ENCODE data around the gene PPFIA1. TPM values are rescaled to one million over a fixed set of nuclear protein-coding genes. Genes with fewer than 3 reads are reported as not detected.
"Not testable (repeated sequence)": the region's sequence is repeated elsewhere in the genome, so short reads cannot be mapped to it uniquely, and the experiment has no call there.

PPFIA1 gene
- total and polyA plus RNA-seq, 4 donors: 35.6 to 54.9 (median 47.3) TPM

DNA sequence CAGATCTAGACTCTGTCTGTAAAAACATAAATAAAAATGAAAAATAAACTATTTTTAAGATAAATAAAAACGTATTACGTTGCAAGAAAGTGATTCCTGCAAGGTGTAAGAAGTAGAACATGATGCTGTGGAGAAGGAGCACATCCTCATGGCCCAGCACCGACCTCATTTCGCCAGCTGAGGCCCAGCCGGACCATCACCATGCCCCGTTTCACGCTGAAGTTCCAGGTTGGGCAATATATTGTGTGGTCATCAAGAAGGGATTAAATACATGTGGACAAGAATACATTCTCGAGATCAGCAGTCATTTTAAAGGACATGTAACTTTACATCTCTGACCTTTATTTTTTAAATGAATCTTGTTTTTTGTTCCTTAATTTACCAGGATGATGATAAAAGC lies 107.2 kb downstream of the PPFIA1 start:
- DNase-seq (ENCODE audit: low read depth in 4 of 6, low spot score in 6 of 6): no peak
- 100% methylated on average over 1 of the region's 8 CpGs for WGBS (ENCODE audit: insufficient coverage)
- Histone ChIP-seq H3K27ac (ENCODE audit: low read depth, low read length) (no peak overlapping the region), H3K4me1 (ENCODE audit: control insufficient read depth, insufficient read depth, low read length) (no peaks in the 10 kb centered on the region), H3K36me3 (ENCODE audit: control insufficient read depth, insufficient read depth, low read length) (peaks cover 57% of the 10 kb centered on the region), H3K4me3 (ENCODE audit: low read depth, low read length) (no peak overlapping the region), H3K27me3 (ENCODE audit: control insufficient read depth, insufficient read depth, low read length) (no peaks in the 10 kb centered on the region), H3K9me3 (ENCODE audit: control insufficient read depth, insufficient read depth, low read length) (no peaks in the 10 kb centered on the region)

DNA sequence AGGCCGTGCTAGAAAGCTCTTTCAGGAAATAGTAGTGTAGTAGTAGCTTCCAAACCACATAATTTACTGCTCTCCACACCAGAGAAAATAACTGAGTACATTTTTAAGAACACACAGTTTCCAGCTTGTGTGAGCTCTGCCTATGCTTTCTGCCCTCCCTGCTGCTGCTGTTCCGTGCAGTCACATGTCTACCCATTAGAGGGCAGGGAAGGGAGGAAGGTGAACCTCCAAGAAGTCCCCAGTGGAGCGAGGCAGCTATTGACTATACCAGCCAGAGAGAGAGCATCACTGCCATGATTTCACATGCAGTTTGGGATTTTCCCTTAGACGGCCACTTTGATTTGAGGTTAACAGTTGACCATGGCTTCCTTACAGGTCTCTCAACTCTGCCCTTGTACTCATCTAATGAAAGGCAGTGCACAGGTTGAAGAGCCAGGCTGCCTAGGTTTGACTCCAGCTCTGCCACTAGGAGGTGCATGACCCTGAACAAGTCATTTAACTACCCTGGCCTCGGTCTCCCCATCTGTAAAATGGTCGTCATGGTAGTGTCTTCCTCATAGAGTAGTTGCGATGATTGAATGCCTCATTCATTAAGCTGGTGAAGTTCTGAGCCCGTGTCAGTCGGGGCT lies 108.1 kb downstream of the PPFIA1 start:
- no peak for DNase-seq (ENCODE audit: low read depth in 4 of 6, low spot score in 6 of 6)
- no peaks in the 10 kb centered on the region for H3K27me3 ChIP-seq (ENCODE audit: control insufficient read depth, insufficient read depth, low read length)
- 95% methylated on average over 6 of the region's 9 CpGs for WGBS (ENCODE audit: insufficient coverage)
- H3K36me3 ChIP-seq (ENCODE audit: control insufficient read depth, insufficient read depth, low read length): peaks cover 52% of the 10 kb centered on the region
- H3K9me3 ChIP-seq (ENCODE audit: control insufficient read depth, insufficient read depth, low read length): no peaks in the 10 kb centered on the region
- H3K4me3 ChIP-seq (ENCODE audit: low read depth, low read length): no peak overlapping the region
- peaks cover 2% of the 10 kb centered on the region for H3K4me1 ChIP-seq (ENCODE audit: control insufficient read depth, insufficient read depth, low read length)
- H3K27ac ChIP-seq (ENCODE audit: low read depth, low read length): no peak overlapping the region

DNA sequence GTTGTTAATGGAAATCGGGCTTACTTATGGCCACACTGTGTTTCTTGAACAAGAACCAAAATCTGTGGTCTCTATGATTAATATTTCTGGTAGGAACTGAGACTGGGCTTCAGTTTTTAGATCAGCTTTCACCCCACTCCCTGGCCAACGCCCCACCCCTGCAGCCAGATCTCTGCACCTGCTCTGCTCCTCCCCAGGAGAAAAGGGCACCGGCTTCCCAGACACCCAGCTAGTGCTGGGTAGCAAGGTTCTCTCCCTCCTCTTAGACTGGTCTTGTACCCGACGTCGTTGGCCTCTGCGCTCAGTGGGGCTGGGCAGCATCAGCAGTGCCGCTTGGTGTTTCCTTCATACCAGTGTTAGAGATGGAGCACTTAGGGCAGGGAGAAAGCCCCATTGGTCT lies 110.9 kb downstream of the PPFIA1 start:
- Histone ChIP-seq H3K4me1 (ENCODE audit: control insufficient read depth, insufficient read depth, low read length) (peaks cover 13% of the 10 kb centered on the region), H3K27me3 (ENCODE audit: control insufficient read depth, insufficient read depth, low read length) (no peaks in the 10 kb centered on the region), H3K9me3 (ENCODE audit: control insufficient read depth, insufficient read depth, low read length) (no peaks in the 10 kb centered on the region), H3K4me3 (ENCODE audit: low read depth, low read length) (no peak overlapping the region), H3K27ac (ENCODE audit: low read depth, low read length) (no peak overlapping the region), H3K36me3 (ENCODE audit: control insufficient read depth, insufficient read depth, low read length) (peaks cover 53% of the 10 kb centered on the region)
- no peak for DNase-seq (ENCODE audit: low read depth in 4 of 6, low spot score in 6 of 6)
- 96% methylated on average over 4 of the region's 8 CpGs for WGBS (ENCODE audit: insufficient coverage)

DNA sequence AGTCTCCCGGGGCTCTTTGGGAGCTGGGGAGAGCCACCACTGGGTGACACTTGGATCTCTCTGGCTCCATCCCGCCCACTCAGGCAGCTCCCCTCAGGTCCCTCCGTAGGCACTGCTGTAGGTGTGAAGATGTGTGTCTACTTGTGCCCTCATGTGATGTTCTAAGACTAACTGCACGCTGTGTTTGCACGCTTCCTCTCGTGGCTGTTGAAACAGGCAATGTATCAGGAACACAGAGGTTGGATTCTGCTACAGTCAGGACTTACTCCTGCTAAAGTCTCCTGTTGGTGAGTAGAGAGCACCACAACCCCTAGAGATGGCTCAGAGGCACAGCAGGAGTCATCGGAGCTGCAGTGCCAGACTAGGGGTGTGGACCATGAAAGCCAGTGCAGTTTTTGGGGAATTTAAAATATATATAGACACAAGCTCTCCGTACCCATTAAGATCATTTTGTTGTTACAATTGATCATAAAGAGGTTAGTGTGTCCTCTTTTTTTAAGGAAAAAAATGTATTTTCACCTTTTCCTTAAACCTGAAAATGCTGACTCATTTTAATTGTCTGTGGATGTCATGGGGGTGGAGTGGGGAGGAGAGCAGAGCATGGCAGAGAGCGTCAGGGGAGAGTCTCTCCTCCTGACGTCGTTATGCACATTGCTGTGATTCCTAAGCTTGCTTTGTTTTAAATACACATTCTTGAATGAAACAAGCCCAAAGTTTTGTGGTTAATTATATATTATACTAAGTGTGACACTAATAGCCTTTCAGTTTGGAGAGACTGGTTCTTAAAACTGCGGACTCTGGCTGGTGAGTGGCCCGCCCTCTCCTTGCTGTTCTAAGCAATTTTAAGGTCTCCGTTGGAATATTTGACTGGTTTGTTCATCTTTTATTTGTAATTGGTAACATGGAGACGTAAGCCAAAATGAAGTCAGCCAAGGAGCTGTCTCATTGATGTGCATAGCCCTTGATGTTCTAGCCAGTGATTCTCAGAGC lies 111.7 kb downstream of the PPFIA1 start:
- H3K4me3 ChIP-seq (ENCODE audit: low read depth, low read length): no peak overlapping the region
- peaks cover 13% of the 10 kb centered on the region for H3K4me1 ChIP-seq (ENCODE audit: control insufficient read depth, insufficient read depth, low read length)
- no peaks in the 10 kb centered on the region for H3K27me3 ChIP-seq (ENCODE audit: control insufficient read depth, insufficient read depth, low read length)
- no peaks in the 10 kb centered on the region for H3K9me3 ChIP-seq (ENCODE audit: control insufficient read depth, insufficient read depth, low read length)
- H3K36me3 ChIP-seq (ENCODE audit: control insufficient read depth, insufficient read depth, low read length): peaks cover 47% of the 10 kb centered on the region
- no peak overlapping the region for H3K27ac ChIP-seq (ENCODE audit: low read depth, low read length)
- no peak for DNase-seq (ENCODE audit: low read depth in 4 of 6, low spot score in 6 of 6)
- WGBS (ENCODE audit: insufficient coverage): 91% methylated on average over 10 of the region's 15 CpGs

DNA sequence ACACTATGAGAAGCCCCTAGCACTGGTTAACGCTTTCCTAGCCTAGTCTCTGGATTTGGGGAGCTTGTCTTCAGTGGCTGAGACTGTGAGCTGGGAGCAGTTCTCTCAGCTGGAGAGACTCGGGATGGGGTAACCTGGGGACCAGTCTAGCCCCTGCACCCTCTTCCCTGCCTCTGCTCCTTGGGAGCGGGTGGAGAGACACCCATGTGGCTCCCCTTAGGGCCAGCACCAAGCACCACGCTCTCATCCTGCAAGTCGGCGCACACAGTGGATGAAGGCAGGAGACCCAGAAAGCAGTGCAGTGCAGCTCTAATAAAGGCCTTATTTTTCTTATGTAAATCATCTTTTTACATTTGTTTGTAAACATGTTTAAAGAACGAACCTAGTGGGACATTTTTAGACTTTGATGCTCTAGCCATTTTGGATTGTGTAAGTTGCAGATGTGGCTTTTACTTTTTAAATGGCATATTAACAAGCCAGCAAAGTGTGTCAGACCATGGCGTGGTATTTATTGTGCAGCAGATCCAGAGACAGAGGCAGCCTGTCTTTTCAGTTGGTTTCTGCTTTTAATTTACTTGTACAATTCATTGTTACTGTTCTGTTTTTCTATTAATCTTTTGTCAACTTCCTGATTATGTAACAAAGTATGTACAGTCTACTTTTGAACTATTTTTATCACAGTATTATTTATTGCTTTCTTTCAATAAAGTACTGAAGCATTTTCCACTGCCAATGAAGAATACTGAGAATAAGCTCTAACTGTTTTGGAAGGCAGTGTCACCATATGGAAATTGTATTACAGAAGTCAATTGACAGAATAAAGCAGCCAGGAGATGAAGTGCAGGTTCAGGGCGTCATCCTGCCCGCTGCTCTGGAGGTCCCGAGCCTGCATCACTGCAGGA lies 113.4 kb downstream of the PPFIA1 start:
- no peak for DNase-seq (ENCODE audit: low read depth in 4 of 6, low spot score in 6 of 6)
- no peak overlapping the region for H3K27ac ChIP-seq (ENCODE audit: low read depth, low read length)
- peaks cover 38% of the 10 kb centered on the region for H3K36me3 ChIP-seq (ENCODE audit: control insufficient read depth, insufficient read depth, low read length)
- H3K27me3 ChIP-seq (ENCODE audit: control insufficient read depth, insufficient read depth, low read length): no peaks in the 10 kb centered on the region
- H3K4me3 ChIP-seq (ENCODE audit: low read depth, low read length): no peak overlapping the region
- WGBS (ENCODE audit: insufficient coverage): 82% methylated on average over 10 of the region's 11 CpGs
- peaks cover 13% of the 10 kb centered on the region for H3K4me1 ChIP-seq (ENCODE audit: control insufficient read depth, insufficient read depth, low read length)
- H3K9me3 ChIP-seq (ENCODE audit: control insufficient read depth, insufficient read depth, low read length): no peaks in the 10 kb centered on the region

DNA sequence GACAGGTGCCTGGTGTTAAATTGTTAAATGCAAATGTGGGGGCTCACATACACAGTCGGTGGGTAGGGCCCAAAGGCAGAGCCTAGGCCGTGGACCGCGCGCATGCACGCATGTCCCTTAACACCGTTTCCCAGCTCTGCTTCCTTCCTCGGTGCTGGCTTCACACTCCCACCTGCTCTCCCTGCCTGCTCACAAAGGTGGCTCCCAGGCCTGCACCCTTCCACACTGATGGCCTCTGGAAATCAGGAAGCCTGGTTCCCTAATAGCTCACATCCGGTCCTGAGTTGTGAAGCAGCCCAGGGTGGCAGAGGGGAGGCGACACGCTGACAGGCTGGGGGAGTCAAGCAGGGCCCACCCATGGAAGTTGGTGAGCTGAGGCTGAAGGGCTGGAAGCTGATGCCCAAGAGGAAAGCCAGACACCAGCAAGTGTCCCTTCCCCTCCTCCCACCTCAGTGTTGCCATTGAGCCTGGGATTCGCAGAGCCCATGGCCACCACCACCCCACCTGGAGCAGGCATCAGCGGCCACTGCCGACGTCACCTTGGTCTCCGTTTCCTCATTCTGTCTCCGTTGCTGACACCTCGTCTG lies 114.2 kb downstream of the PPFIA1 start:
- 87% methylated on average over 15 of the region's 18 CpGs for WGBS (ENCODE audit: insufficient coverage)
- no peaks in the 10 kb centered on the region for H3K27me3 ChIP-seq (ENCODE audit: control insufficient read depth, insufficient read depth, low read length)
- no peak for DNase-seq (ENCODE audit: low read depth in 4 of 6, low spot score in 6 of 6)
- no peak overlapping the region for H3K4me3 ChIP-seq (ENCODE audit: low read depth, low read length)
- H3K9me3 ChIP-seq (ENCODE audit: control insufficient read depth, insufficient read depth, low read length): no peaks in the 10 kb centered on the region
- H3K4me1 ChIP-seq (ENCODE audit: control insufficient read depth, insufficient read depth, low read length): peaks cover 13% of the 10 kb centered on the region
- H3K27ac ChIP-seq (ENCODE audit: low read depth, low read length): no peak overlapping the region
- H3K36me3 ChIP-seq (ENCODE audit: control insufficient read depth, insufficient read depth, low read length): peaks cover 38% of the 10 kb centered on the region

DNA sequence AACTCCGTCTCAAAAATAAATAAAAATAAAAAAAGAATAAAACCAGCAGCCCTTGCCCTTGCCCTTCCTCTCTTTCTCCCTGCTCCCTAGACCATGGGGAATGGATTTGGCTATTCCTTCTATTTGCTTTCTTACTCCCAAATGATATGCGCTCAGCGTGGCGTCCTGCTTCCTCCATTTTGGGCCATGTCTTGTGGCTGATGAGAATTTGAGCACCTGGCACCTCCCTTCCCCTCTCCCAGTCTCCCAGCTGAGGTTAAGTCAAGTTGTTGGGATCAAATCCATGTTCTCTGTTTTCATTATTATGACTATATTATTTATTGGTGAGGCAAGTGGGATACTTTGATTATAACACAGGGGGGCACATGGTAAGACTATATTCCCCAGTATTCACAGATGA lies 117.1 kb downstream of the PPFIA1 start:
- Histone ChIP-seq H3K4me3 (ENCODE audit: low read depth, low read length) (no peak overlapping the region), H3K4me1 (ENCODE audit: control insufficient read depth, insufficient read depth, low read length) (peaks cover 13% of the 10 kb centered on the region), H3K27me3 (ENCODE audit: control insufficient read depth, insufficient read depth, low read length) (no peaks in the 10 kb centered on the region), H3K27ac (ENCODE audit: low read depth, low read length) (no peak overlapping the region), H3K9me3 (ENCODE audit: control insufficient read depth, insufficient read depth, low read length) (no peaks in the 10 kb centered on the region), H3K36me3 (ENCODE audit: control insufficient read depth, insufficient read depth, low read length) (peaks cover 22% of the 10 kb centered on the region)
- no peak for DNase-seq (ENCODE audit: low read depth in 4 of 6, low spot score in 6 of 6)
- WGBS (ENCODE audit: insufficient coverage): no CpG with 5 or more reads among the region's 4 CpGs

DNA sequence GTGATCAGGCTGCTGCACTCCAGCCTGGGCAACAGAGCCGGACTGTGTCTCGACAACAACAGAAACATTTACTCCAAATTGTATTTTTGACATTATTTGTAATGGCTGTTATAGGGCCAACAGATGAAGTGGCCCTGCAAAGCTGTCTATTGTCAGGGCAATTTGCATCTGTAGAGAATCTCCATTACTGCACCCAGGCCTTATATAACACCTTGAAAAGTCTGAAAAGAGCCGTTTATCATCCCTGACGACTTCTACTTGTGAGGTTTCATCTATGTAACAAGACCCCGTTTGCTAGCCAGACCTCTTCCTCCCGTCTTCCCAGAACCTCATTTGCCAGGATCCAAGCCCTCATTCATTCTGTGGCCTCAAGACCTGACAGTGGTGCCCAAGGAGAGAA lies 118.7 kb downstream of the PPFIA1 start:
- no peaks in the 10 kb centered on the region for H3K9me3 ChIP-seq (ENCODE audit: control insufficient read depth, insufficient read depth, low read length)
- no peak overlapping the region for H3K4me3 ChIP-seq (ENCODE audit: low read depth, low read length)
- H3K27me3 ChIP-seq (ENCODE audit: control insufficient read depth, insufficient read depth, low read length): no peaks in the 10 kb centered on the region
- H3K4me1 ChIP-seq (ENCODE audit: control insufficient read depth, insufficient read depth, low read length): peaks cover 8% of the 10 kb centered on the region
- H3K27ac ChIP-seq (ENCODE audit: low read depth, low read length): no peak overlapping the region
- DNase-seq (ENCODE audit: low read depth in 4 of 6, low spot score in 6 of 6): no peak
- H3K36me3 ChIP-seq (ENCODE audit: control insufficient read depth, insufficient read depth, low read length): peaks cover 28% of the 10 kb centered on the region
- WGBS (ENCODE audit: insufficient coverage): 65% methylated on average over 4 of the region's 6 CpGs

DNA sequence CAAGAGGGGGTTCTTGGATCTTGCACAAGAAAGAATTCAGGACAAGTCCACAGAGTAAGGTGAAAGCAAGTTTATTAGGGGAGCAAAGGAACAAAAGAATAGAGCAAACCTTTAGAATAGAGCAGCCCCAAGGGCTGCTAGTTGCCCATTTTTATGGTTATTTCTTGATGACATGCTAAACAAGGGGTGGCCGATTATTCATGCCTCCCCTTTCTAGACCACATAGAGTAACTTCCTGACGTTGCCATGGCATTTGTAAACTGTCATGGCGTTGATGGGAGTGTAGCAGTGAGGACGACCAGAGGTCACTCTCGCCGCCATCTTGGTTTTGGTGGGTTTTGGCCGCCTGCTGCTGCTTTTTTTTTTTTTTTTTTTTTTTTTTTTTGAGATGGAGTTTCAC lies 120.4 kb downstream of the PPFIA1 start:
- not testable (repeated sequence) for H3K4me1 ChIP-seq (ENCODE audit: control insufficient read depth, insufficient read depth, low read length); H3K27me3 ChIP-seq (ENCODE audit: control insufficient read depth, insufficient read depth, low read length); DNase-seq (ENCODE audit: low read depth in 4 of 6, low spot score in 6 of 6); H3K4me3 ChIP-seq (ENCODE audit: low read depth, low read length); H3K27ac ChIP-seq (ENCODE audit: low read depth, low read length); H3K9me3 ChIP-seq (ENCODE audit: control insufficient read depth, insufficient read depth, low read length)
- peaks cover 26% of the 10 kb centered on the region for H3K36me3 ChIP-seq (ENCODE audit: control insufficient read depth, insufficient read depth, low read length)
- no CpG with 5 or more reads among the region's 7 CpGs for WGBS (ENCODE audit: insufficient coverage)

Measured in spinal cord (tissue), 10 donors.